ENCODE measurements around the gene ASNS. TPM values are rescaled to one million over a fixed set of nuclear protein-coding genes. Genes with fewer than 3 reads are reported as not detected.

The ASNS gene
- total RNA-seq, 2 experiments from 2014 or later, result 124 to 283 TPM

DNA sequence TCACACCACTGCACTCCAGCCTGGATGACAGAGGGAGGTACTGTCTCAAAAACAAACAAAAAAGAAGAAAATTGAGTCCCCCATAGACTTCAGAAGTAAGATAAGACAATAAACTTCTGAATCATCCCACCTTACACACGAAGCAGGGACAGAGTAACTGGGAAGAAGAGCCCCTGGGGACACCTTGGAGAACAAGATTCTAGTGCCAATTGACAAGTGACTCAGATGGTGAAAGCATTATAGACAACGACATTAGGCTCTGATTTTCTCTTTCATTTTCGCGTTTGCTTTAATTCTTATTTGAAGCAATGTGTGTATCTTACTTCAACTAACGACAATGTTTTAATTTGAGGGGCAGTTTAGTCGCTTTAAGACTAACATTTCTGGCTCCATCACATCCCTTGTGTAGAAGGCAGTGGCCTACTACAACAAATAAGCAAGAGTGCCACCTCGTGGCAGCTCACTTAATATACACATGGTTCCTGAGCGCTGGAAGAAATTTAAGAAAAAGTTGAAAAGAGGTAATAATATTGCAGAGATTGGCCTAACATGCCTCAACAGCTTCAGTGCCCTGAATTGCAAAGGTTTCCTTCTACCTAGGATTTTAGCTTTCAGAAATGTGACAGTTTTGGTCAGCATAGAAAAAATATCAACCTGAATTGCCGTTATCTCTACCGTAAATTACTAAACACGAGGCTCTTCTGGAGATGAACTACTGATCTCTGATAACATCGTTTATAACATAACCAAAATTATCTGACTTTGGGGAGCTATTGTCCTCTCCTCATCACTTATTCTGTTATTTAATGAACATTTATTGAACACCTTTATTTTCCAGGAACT is 36.7 kb downstream of the ASNS start:
- DNase-seq (ENCODE audit: low spot score), result peak; percentile 71
- ChIA-PET CTCF (ENCODE audit: unreplicated experiment) (no interaction called here), POLR2A (interaction anchor here (0.6 kb wide), 2 partner anchors 60 to 414 kb away, joined by 3 read pairs; no protein-coding TSS in a partner anchor)
- TF ChIP-seq EZH2phosphoT487 (IDR thresholded peaks at IDR 0.05; ENCODE audit: borderline replicate concordance, low read depth, low read length), result no peak
- TF ChIP-seq, protein P1, sequence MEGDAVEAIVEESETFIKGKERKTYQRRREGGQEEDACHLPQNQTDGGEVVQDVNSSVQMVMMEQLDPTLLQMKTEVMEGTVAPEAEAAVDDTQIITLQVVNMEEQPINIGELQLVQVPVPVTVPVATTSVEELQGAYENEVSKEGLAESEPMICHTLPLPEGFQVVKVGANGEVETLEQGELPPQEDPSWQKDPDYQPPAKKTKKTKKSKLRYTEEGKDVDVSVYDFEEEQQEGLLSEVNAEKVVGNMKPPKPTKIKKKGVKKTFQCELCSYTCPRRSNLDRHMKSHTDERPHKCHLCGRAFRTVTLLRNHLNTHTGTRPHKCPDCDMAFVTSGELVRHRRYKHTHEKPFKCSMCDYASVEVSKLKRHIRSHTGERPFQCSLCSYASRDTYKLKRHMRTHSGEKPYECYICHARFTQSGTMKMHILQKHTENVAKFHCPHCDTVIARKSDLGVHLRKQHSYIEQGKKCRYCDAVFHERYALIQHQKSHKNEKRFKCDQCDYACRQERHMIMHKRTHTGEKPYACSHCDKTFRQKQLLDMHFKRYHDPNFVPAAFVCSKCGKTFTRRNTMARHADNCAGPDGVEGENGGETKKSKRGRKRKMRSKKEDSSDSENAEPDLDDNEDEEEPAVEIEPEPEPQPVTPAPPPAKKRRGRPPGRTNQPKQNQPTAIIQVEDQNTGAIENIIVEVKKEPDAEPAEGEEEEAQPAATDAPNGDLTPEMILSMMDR (conservative IDR thresholded peaks at IDR 0.05; ENCODE audit: low read length), result peak; percentile 89
- no TSS peak for BruUV-seq (replicated peaks)
- intact Hi-C loops (cut with micrococcal nuclease; ENCODE audit: unreplicated experiment), result loop anchor here (1.0 to 10.0 kb wide), 2 partner anchors 331 to 731 kb away; no protein-coding TSS in a partner anchor
- no peak overlapping the region for H3K4me2 ChIP-seq (ENCODE audit: low read length)
- H3K4me1 ChIP-seq (ENCODE audit: insufficient read depth, low read length, poor library complexity, severe bottlenecking), result no peaks in the 10 kb centered on the region
- no peak overlapping the region for H3K27ac ChIP-seq (ENCODE audit: low read depth, low read length, poor library complexity, severe bottlenecking)
- no peaks in the 10 kb centered on the region for H4K20me1 ChIP-seq (ENCODE audit: insufficient read depth, low read length)
- no peak overlapping the region for H3K4me3 ChIP-seq (ENCODE audit: low read depth, low read length, poor library complexity, severe bottlenecking)
- H3K9me2 ChIP-seq (ENCODE audit: insufficient read depth, low read length), result no peaks in the 10 kb centered on the region
- H2AFZ ChIP-seq (ENCODE audit: low read length), result no peak overlapping the region
- no peaks in the 10 kb centered on the region for H3K36me3 ChIP-seq (ENCODE audit: insufficient read depth, low read length)
- H3K9me3 ChIP-seq (ENCODE audit: low read length), result no peaks in the 10 kb centered on the region
- no peaks in the 10 kb centered on the region for H3K79me2 ChIP-seq (ENCODE audit: insufficient read depth, low read depth, low read length)

DNA sequence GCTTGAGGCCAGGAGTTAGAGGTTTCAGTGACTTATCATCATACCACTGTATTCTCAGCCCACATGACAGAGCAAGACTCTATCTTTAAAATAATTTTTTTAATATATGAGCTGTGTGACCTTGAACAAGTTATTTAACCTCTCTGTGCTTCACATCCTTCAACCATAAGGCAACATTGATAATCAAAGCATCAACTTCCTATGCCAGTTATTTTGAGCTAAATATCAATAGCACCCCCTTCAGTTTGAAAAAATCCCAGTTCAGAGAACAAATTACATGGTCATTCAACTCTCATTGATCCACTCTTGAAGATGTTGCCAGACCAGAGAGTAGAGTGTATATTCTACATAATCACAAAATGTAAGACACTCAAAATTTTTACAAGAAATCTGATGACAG is 53.0 kb downstream of the ASNS start:
- Histone ChIP-seq H3K36me3 (ENCODE audit: insufficient read depth, low read length) (no peaks in the 10 kb centered on the region), H3K4me3 (ENCODE audit: low read depth, low read length, poor library complexity, severe bottlenecking) (no peak overlapping the region), H3K27ac (ENCODE audit: low read depth, low read length, poor library complexity, severe bottlenecking) (no peak overlapping the region), H3K4me2 (ENCODE audit: low read length) (no peak overlapping the region), H3K9me2 (ENCODE audit: insufficient read depth, low read length) (no peaks in the 10 kb centered on the region), H3K9me3 (ENCODE audit: low read length) (no peaks in the 10 kb centered on the region), H4K20me1 (ENCODE audit: insufficient read depth, low read length) (no peaks in the 10 kb centered on the region), H2AFZ (ENCODE audit: low read length) (no peak overlapping the region), H3K79me2 (ENCODE audit: insufficient read depth, low read depth, low read length) (no peaks in the 10 kb centered on the region), H3K4me1 (ENCODE audit: insufficient read depth, low read length, poor library complexity, severe bottlenecking) (no peaks in the 10 kb centered on the region)
- ChIA-PET POLR2A (no interaction called here), CTCF (ENCODE audit: unreplicated experiment) (no interaction called here)
- DNase-seq (ENCODE audit: low spot score), result no peak
- intact Hi-C loops (cut with micrococcal nuclease; ENCODE audit: unreplicated experiment), result no loop called here
- no TSS peak for BruUV-seq (replicated peaks)
- TF ChIP-seq EZH2phosphoT487 (IDR thresholded peaks at IDR 0.05; ENCODE audit: borderline replicate concordance, low read depth, low read length), result no peak
- TF ChIP-seq, protein P1 (conservative IDR thresholded peaks at IDR 0.05; ENCODE audit: low read length), result peak; percentile 47

DNA sequence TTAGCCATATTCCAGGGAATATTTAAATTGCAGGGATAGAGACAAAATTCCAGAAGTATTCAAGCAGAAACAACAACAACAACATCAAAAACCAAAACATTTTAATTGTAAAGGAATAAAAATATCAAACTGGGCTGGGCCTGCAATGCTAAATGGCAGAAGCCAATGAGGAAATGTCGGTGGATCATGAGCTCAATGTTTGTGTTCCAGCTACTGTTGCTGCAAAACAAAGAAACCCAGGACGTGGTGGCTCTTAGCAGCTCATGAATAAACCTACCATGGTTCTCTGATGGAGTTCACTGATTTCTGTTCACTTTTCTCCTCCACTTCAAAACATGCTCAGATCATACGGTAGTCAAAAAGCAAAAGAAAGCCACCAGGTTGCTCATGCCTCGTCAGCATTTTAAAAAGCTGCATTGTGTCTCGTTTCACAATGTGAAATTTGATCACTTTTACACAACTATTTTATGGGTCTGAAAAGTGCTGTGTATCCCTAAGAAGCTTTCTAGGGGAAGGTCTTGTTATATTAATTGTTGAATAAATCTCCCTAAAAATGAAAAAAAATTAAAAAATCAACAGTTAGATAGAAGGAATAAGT is 54.0 kb downstream of the ASNS start:
- no peak overlapping the region for H3K4me2 ChIP-seq (ENCODE audit: low read length)
- CTCF ChIA-PET (ENCODE audit: unreplicated experiment), result no interaction called here
- no peak for DNase-seq (ENCODE audit: low spot score)
- no peaks in the 10 kb centered on the region for H3K4me1 ChIP-seq (ENCODE audit: insufficient read depth, low read length, poor library complexity, severe bottlenecking)
- H3K36me3 ChIP-seq (ENCODE audit: insufficient read depth, low read length), result no peaks in the 10 kb centered on the region
- no peak overlapping the region for H3K4me3 ChIP-seq (ENCODE audit: low read depth, low read length, poor library complexity, severe bottlenecking)
- POLR2A ChIA-PET, result no interaction called here
- BruUV-seq (replicated peaks), result no TSS peak
- TF ChIP-seq EZH2phosphoT487 (IDR thresholded peaks at IDR 0.05; ENCODE audit: borderline replicate concordance, low read depth, low read length), result no peak
- TF ChIP-seq, protein P1 (conservative IDR thresholded peaks at IDR 0.05; ENCODE audit: low read length), result no peak
- H3K79me2 ChIP-seq (ENCODE audit: insufficient read depth, low read depth, low read length), result no peaks in the 10 kb centered on the region
- H2AFZ ChIP-seq (ENCODE audit: low read length), result no peak overlapping the region
- intact Hi-C loops (cut with micrococcal nuclease; ENCODE audit: unreplicated experiment), result no loop called here
- H4K20me1 ChIP-seq (ENCODE audit: insufficient read depth, low read length), result no peaks in the 10 kb centered on the region
- no peaks in the 10 kb centered on the region for H3K9me2 ChIP-seq (ENCODE audit: insufficient read depth, low read length)
- no peak overlapping the region for H3K27ac ChIP-seq (ENCODE audit: low read depth, low read length, poor library complexity, severe bottlenecking)
- H3K9me3 ChIP-seq (ENCODE audit: low read length), result no peaks in the 10 kb centered on the region

All from OCI-LY7 (cell line).